IMR-90 (cell line): Measurements from ENCODE around the gene TNS2. TPM values are rescaled to one million over a fixed set of nuclear protein-coding genes. Genes with fewer than 3 reads are reported as not detected.
A peak's percentile ranks its signal among the peaks of the same experiment; 100 is the strongest.

Experiments
- ATAC-seq: fragments of 200-7000 bp; cut with Tn5 transposase; 2 replicates; pipeline ENCODE4 v1.9.1; 2020; ENCODE audit warnings: low read depth, mild to moderate bottlenecking, moderate library complexity
- BruUV-seq: library from RNA; stranded (reverse); fragments of 400-500 nt; replicated peaks from 2 replicates; lab custom pipeline; 2021; lab: Mats Ljungman, UMichigan
- CTCF ChIA-PET: fragments of 300-600 bp; formaldehyde crosslinking; extraction: SDS; loops from one replicate; lab custom pipeline; 2021; ENCODE audit warnings: antibody characterized with exemption; lab: Yijun Ruan, JAX
- POLR2A ChIA-PET: fragments of 300-600 bp; sonication (Branson Sonifier 250); formaldehyde crosslinking; loops from one replicate; lab custom pipeline; 2022; ENCODE audit warnings: antibody characterized with exemption; ENCODE audit not compliant: unreplicated experiment; lab: Charles Lee
- DNase-seq: peaks from one replicate; pipeline ENCODE4 v3.0.0; 2013
- H2AFZ ChIP-seq: replicated peaks from 2 replicates; pipeline ENCODE3; 2013; ENCODE audit warnings: low read length, mild to moderate bottlenecking; ENCODE audit not compliant: poor library complexity
- H2AK5ac ChIP-seq: 2 replicates; pipeline ENCODE4 v1.6.1; 2013; ENCODE audit warnings: low read depth, low read length, inconsistent platforms
- H2AK9ac ChIP-seq: replicated peaks from 2 replicates; pipeline ENCODE3; 2013; ENCODE audit warnings: mild to moderate bottlenecking, low read depth, low read length, moderate library complexity; ENCODE audit not compliant: poor library complexity
- H2BK120ac ChIP-seq: 2 replicates; pipeline ENCODE4 v1.6.1; 2013; ENCODE audit warnings: low read depth, low read length, inconsistent platforms
- H2BK15ac ChIP-seq: 3 replicates; pipeline ENCODE4 v1.6.1; 2013; ENCODE audit warnings: low read depth, low read length, inconsistent platforms
- H2BK20ac ChIP-seq: 2 replicates; pipeline ENCODE4 v1.6.1; 2013; ENCODE audit warnings: low read depth, mild to moderate bottlenecking, inconsistent platforms, low read length, moderate library complexity
- H2BK5ac ChIP-seq: 2 replicates; pipeline ENCODE4 v1.6.1; 2013; ENCODE audit warnings: mild to moderate bottlenecking, low read depth, low read length, inconsistent platforms; ENCODE audit not compliant: poor library complexity, severe bottlenecking
- H3K14ac ChIP-seq: replicated peaks from 2 replicates; pipeline ENCODE4 v1.6.1; 2013; ENCODE audit warnings: low read depth, low read length, inconsistent platforms
- H3K18ac ChIP-seq: 2 replicates; pipeline ENCODE4 v1.6.1; 2013; ENCODE audit warnings: low read depth, low read length, control low read depth
- H3K23ac ChIP-seq: 2 replicates; pipeline ENCODE4 v1.6.1; 2013; ENCODE audit warnings: low read depth, low read length, inconsistent platforms
- H3K27ac ChIP-seq: 2 replicates; pipeline ENCODE4 v1.5.1; 2013; ENCODE audit warnings: mild to moderate bottlenecking, control low read depth, low read length; ENCODE audit not compliant: insufficient read depth
- H3K27me3 ChIP-seq: 2 replicates; pipeline ENCODE4 v1.6.1; 2013; ENCODE audit warnings: low read length; ENCODE audit not compliant: control insufficient read depth, insufficient read depth
- H3K36me3 ChIP-seq: 2 replicates; pipeline ENCODE4 v1.6.1; 2013; ENCODE audit warnings: low read length, mixed read lengths; ENCODE audit not compliant: control insufficient read depth, insufficient read depth
- H3K4ac ChIP-seq: 2 replicates; pipeline ENCODE4 v1.6.1; 2013; ENCODE audit warnings: low read depth, low read length, inconsistent platforms
- H3K4me1 ChIP-seq: 2 replicates; pipeline ENCODE4 v1.6.1; 2013; ENCODE audit warnings: low read length, mixed read lengths; ENCODE audit not compliant: control insufficient read depth, insufficient read depth
- H3K4me2 ChIP-seq: 2 replicates; pipeline ENCODE4 v1.6.1; 2013; ENCODE audit warnings: low read depth, mild to moderate bottlenecking, control low read depth, low read length, moderate library complexity
- H3K4me3 ChIP-seq: 2 replicates; pipeline ENCODE4 v1.5.1; 2013; ENCODE audit warnings: low read depth, mild to moderate bottlenecking, control low read depth, low read length, moderate library complexity; ENCODE audit not compliant: insufficient read depth
- H3K56ac ChIP-seq: 2 replicates; pipeline ENCODE4 v1.6.1; 2013; ENCODE audit warnings: low read length, inconsistent platforms; ENCODE audit not compliant: insufficient read depth; ENCODE audit errors: extremely low read depth
- H3K79me1 ChIP-seq, 2 experiments: 2 replicates each; pipeline ENCODE4 v1.6.1; 2013; ENCODE audit warnings: low read length in 2 of 2, inconsistent platforms in 1 of 2, low read depth in 1 of 2
- H3K9ac ChIP-seq: 2 replicates; pipeline ENCODE4 v1.6.1; 2013; ENCODE audit warnings: low read depth, low read length, control low read depth
- H3K9me1 ChIP-seq: 2 replicates; pipeline ENCODE4 v1.6.1; 2013; ENCODE audit warnings: low read length, inconsistent platforms; ENCODE audit not compliant: insufficient read depth
- H3K9me3 ChIP-seq: 2 replicates; pipeline ENCODE4 v1.6.1; 2013; ENCODE audit warnings: low read length; ENCODE audit not compliant: control insufficient read depth, insufficient read depth
- H4K20me1 ChIP-seq: 2 replicates; pipeline ENCODE4 v1.6.1; 2013; ENCODE audit warnings: low read length, inconsistent platforms; ENCODE audit not compliant: insufficient read depth
- H4K5ac ChIP-seq: 2 replicates; pipeline ENCODE4 v1.6.1; 2013; ENCODE audit warnings: mild to moderate bottlenecking, low read depth, low read length, control low read depth
- H4K8ac ChIP-seq, 2 experiments: 2 replicates each; pipeline ENCODE4 v1.6.1; 2013; ENCODE audit warnings: low read depth in 2 of 2, low read length in 2 of 2, control low read depth in 1 of 2, inconsistent platforms in 1 of 2
- H4K91ac ChIP-seq: 2 replicates; pipeline ENCODE4 v1.6.1; 2013; ENCODE audit warnings: low read depth, low read length, inconsistent platforms; ENCODE audit not compliant: insufficient read depth
- BHLHE40 ChIP-seq: fragments of 150-350 bp; IDR thresholded peaks from 2 replicates; pipeline ENCODE4 v1.6.1; 2016; ENCODE audit warnings: mild to moderate bottlenecking, low read depth, low read length
- WGBS, 2 experiments: methylation state at CpG; one replicate each; pipeline versions ENCODE4 v1.1.5 to v1.1.7; 2013; ENCODE audit warnings: missing lambda C conversion rate in 2 of 2; ENCODE audit not compliant: insufficient read length in 1 of 2; ENCODE audit errors: extremely low coverage in 2 of 2; 5-methylcytosine and 5-hydroxymethylcytosine counted together
- dilution Hi-C: fragments of 300-500 bp; cut with HindIII; formaldehyde crosslinking; loops from one replicate; pipeline ENCODE4 v1.14.3; 2018; ENCODE audit warnings: low sequenced_read_pairs; ENCODE audit not compliant: unreplicated experiment
- in situ Hi-C: fragments of 300-500 bp; cut with MboI; formaldehyde crosslinking; loops from 3 replicates; pipeline ENCODE4 v1.14.3; 2019; ENCODE audit warnings: low sequenced_read_pairs, inconsistent platforms, mixed read lengths
- intact Hi-C: fragments of 100-400 bp; cut with micrococcal nuclease; formaldehyde crosslinking; loops from 2 replicates; pipeline ENCODE4 v1.10.0; 2022
- polyA plus RNA-seq, 3 experiments: library from polyadenylated mRNA; depleted of rRNA; stranded (reverse); fragments of >200 nt; gene quantifications; 2 replicates each; pipeline ENCODE4 v1.2.3, GENCODE V29; 2012; ENCODE audit warnings: low replicate concordance in 1 of 3
- total RNA-seq: library from RNA; depleted of rRNA; stranded (reverse); fragments of >200 nt; gene quantifications from 2 replicates; pipeline ENCODE4 v1.2.3, GENCODE V29; 2012
- TF ChIP-seq, protein P1 (sequence below): fragments of 150-350 bp; IDR thresholded peaks from 2 replicates; pipeline ENCODE4 v1.6.1; 2017; ENCODE audit warnings: mild to moderate bottlenecking, antibody characterized with exemption, low read length, low read depth

Gene TNS2
- total and polyA plus RNA-seq, 2 of the 4 experiments (the other 2 are of a cell fraction): 10.4 to 67.2 TPM

DNA sequence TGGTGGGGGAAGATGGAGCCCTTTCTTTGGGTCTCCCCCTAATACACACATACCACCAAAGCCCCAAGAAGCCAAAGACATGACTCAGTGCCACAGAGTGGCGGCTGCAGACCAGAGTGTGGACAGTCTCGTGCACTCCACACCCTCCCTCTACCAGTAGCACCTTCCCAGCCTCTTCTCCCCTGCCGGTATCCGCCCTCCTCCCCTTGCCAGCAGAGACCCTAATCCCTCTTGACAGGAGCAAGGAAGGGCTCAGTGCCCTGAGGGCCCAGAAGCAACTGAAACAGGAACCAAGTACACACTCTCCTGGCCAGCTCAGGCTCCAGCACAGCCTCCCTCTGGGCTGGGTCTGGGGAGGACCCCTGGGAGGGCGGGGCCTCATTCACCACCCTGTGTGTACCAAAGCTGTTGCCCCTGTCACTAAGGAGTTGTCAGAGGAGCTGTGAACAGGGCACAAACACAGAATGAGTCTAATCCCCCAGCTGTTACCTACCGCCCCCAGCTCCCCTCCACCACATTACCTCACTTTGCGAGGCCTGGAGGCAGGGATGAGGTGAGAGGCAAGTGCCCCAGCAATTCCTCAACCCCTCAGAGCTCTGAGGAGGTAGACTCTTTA is 21.1 kb downstream of the TNS2 start:
- Histone ChIP-seq H2BK15ac (peak overlapping the region; percentile 49; the same call in 1 of the 3 replicates), H4K91ac (peak overlapping the region; percentile 47; the same call in 1 of the 2 replicates), H3K14ac (peak overlapping the region; percentile 78), H3K27me3 (no peaks in the 10 kb centered on the region), H2AFZ (peak overlapping the region; percentile 29), H3K4me2 (no peak overlapping the region), H3K23ac (peak overlapping the region; percentile 15; the same call in 1 of the 2 replicates), H2BK20ac (0 out of 2 replicates have a peak overlapping the region, but pooled peaks have one; percentile 18), H3K9me3 (no peaks in the 10 kb centered on the region), H2AK9ac (peak overlapping the region; percentile 84), H3K4me1 (peaks cover 29% of the 10 kb centered on the region), H3K79me1 (peaks cover 17 to 63% of the 10 kb centered on the region in 2 experiments; a peak in 3 of 4 replicates), H3K9ac (no peak overlapping the region), H3K4me3 (no peak overlapping the region), H3K27ac (no peak overlapping the region; the same call in 1 of the 2 replicates), H3K18ac (no peak overlapping the region), H3K36me3 (peaks cover 30% of the 10 kb centered on the region), H3K56ac (no peak overlapping the region), H3K9me1 (peaks cover 15% of the 10 kb centered on the region), H4K20me1 (no peaks in the 10 kb centered on the region), H2BK120ac (peak overlapping the region; percentile 53; the same call in 1 of the 2 replicates), H4K8ac (peak overlapping the region in 1 of 2 experiments; percentile 40; a peak in 1 of 4 replicates), H4K5ac (no peak overlapping the region; the same call in 1 of the 2 replicates), H2BK5ac (peak overlapping the region; percentile 34), H3K4ac (peak overlapping the region; percentile 68), H2AK5ac (peak overlapping the region; percentile 83; the same call in 1 of the 2 replicates)
- in situ Hi-C loops: no loop called here
- no peak for DNase-seq
- ChIA-PET POLR2A (interaction anchor here (1.1 kb wide), 1 partner anchor 8 kb away, joined by 3 read pairs; no protein-coding TSS in a partner anchor), CTCF (interaction anchor here (1.2 kb wide), 1 partner anchor 28 kb away, joined by 5 read pairs; no protein-coding TSS in a partner anchor)
- BruUV-seq: no TSS peak
- 83% methylated on average over 1 of the region's 7 CpGs; no CpG with 5 or more reads in 1 of the 2 experiments for WGBS, 2 experiments
- peak; percentile 12; the same call in 1 of the 2 replicates for ATAC-seq
- intact Hi-C loops: no loop called here
- TF ChIP-seq BHLHE40: peak; percentile 82
- TF ChIP-seq, protein P1, sequence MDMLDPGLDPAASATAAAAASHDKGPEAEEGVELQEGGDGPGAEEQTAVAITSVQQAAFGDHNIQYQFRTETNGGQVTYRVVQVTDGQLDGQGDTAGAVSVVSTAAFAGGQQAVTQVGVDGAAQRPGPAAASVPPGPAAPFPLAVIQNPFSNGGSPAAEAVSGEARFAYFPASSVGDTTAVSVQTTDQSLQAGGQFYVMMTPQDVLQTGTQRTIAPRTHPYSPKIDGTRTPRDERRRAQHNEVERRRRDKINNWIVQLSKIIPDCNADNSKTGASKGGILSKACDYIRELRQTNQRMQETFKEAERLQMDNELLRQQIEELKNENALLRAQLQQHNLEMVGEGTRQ: no peak
- dilution Hi-C loops: no loop called here
